RWPE2 (cell line): Measurements from ENCODE around the gene HTRA3.

Source experiments
- ATAC-seq: fragments of 200-7000 bp; cut with Tn5 transposase; 3 replicates; pipeline ENCODE4 v1.9.1; 2021; ENCODE audit warnings: low read depth
- DNase-seq: peaks from one replicate; pipeline ENCODE4 v3.0.0-alpha.2; 2020; ENCODE audit warnings: low spot score
- H3K27ac ChIP-seq: fragments of 450-650 bp; 2 replicates; pipeline ENCODE4 v1.5.1; 2017; ENCODE audit warnings: mild to moderate bottlenecking; ENCODE audit not compliant: poor library complexity, severe bottlenecking
- H3K27me3 ChIP-seq: fragments of 250-450 bp; sonication (Bioruptor Pico); 2 replicates; pipeline ENCODE4 v1.5.1; 2021; ENCODE audit warnings: mild to moderate bottlenecking, moderate library complexity; ENCODE audit not compliant: insufficient read depth, poor library complexity, severe bottlenecking
- H3K36me3 ChIP-seq: fragments of 250-450 bp; sonication (Bioruptor Pico); 2 replicates; pipeline ENCODE4 v1.5.1; 2020; ENCODE audit warnings: low read depth, mild to moderate bottlenecking, moderate library complexity
- H3K4me1 ChIP-seq: fragments of 250-450 bp; sonication (Bioruptor Pico); 2 replicates; pipeline ENCODE4 v1.5.1; 2021; ENCODE audit warnings: mild to moderate bottlenecking, moderate library complexity; ENCODE audit not compliant: insufficient read depth, poor library complexity, severe bottlenecking
- H3K4me3 ChIP-seq: fragments of 250-450 bp; sonication (Bioruptor Pico); 2 replicates; pipeline ENCODE4 v1.5.1; 2021; ENCODE audit warnings: mild to moderate bottlenecking, moderate library complexity; ENCODE audit not compliant: severe bottlenecking
- H3K9me3 ChIP-seq: fragments of 250-450 bp; sonication (Bioruptor Pico); 2 replicates; pipeline ENCODE4 v1.5.1; 2021; ENCODE audit warnings: mild to moderate bottlenecking, moderate library complexity; ENCODE audit not compliant: severe bottlenecking
- CTCF ChIP-seq: fragments of 450-650 bp; IDR thresholded peaks from one replicate; pipeline ENCODE4 v1.5.1; 2017; ENCODE audit warnings: mild to moderate bottlenecking, moderate library complexity; ENCODE audit not compliant: poor library complexity, severe bottlenecking

Gene HTRA3

GRCh38 chr4:8289956-8290700, 20.6 kb downstream of the HTRA3 start:
- Histone ChIP-seq H3K27me3 (no peaks in the 10 kb centered on the region), H3K4me3 (no peak overlapping the region), H3K27ac (no peak overlapping the region), H3K9me3 (no peaks in the 10 kb centered on the region), H3K36me3 (no peaks in the 10 kb centered on the region), H3K4me1 (no peaks in the 10 kb centered on the region)
- no peak for TF ChIP-seq CTCF
- DNase-seq (peak; percentile 33), ATAC-seq (no peak)

GRCh38 chr4:8290701-8290970, 21.1 kb downstream of the HTRA3 start:
- H3K27ac ChIP-seq, result no peak overlapping the region
- no peak for TF ChIP-seq CTCF
- peak; percentile 28 for DNase-seq
- no peaks in the 10 kb centered on the region for H3K27me3 ChIP-seq
- H3K9me3 ChIP-seq, result no peaks in the 10 kb centered on the region
- H3K4me3 ChIP-seq, result no peak overlapping the region
- H3K36me3 ChIP-seq, result no peaks in the 10 kb centered on the region
- no peaks in the 10 kb centered on the region for H3K4me1 ChIP-seq
- ATAC-seq, result no peak

GRCh38 chr4:8291036-8291682, 21.6 kb downstream of the HTRA3 start:
- no peaks in the 10 kb centered on the region for H3K27me3 ChIP-seq
- no peaks in the 10 kb centered on the region for H3K9me3 ChIP-seq
- no peak overlapping the region for H3K4me3 ChIP-seq
- DNase-seq (peak; percentile 50), ATAC-seq (no peak)
- no peak overlapping the region for H3K27ac ChIP-seq
- no peaks in the 10 kb centered on the region for H3K36me3 ChIP-seq
- no peaks in the 10 kb centered on the region for H3K4me1 ChIP-seq
- TF ChIP-seq CTCF, result no peak

GRCh38 chr4:8291701-8292477, 22.3 kb downstream of the HTRA3 start:
- Histone ChIP-seq H3K4me3 (no peak overlapping the region), H3K27me3 (no peaks in the 10 kb centered on the region), H3K36me3 (no peaks in the 10 kb centered on the region), H3K9me3 (no peaks in the 10 kb centered on the region), H3K27ac (no peak overlapping the region), H3K4me1 (no peaks in the 10 kb centered on the region)
- no peak for TF ChIP-seq CTCF
- peak; percentile 34 for DNase-seq
- ATAC-seq, result no peak
